Fibroblast of lung (primary cell): ENCODE measurements around the gene SLAMF1.

Source experiments
- EZH2 ChIP-seq: IDR thresholded peaks from 2 replicates; pipeline ENCODE4 v1.5.1; 2012; ENCODE audit warnings: low read length, control low read depth, mild to moderate bottlenecking; ENCODE audit errors: missing control alignments
- TF ChIP-seq, protein P1 (sequence below), 2 donors: IDR thresholded peaks in 1 of 2; conservative IDR thresholded peaks in 1 of 2; 1 replicate in 1 of 2; 2 replicates in 1 of 2; pipeline ENCODE4 v1.5.1; 2011 to 2012; ENCODE audit warnings: low read length in 2 of 2, control low read depth in 1 of 2, inconsistent platforms in 1 of 2, low read depth in 1 of 2, mild to moderate bottlenecking in 1 of 2

GRCh38 chr1:160674415-160674814, 27.6 kb upstream of the SLAMF1 start:
- TF ChIP-seq, protein P1, sequence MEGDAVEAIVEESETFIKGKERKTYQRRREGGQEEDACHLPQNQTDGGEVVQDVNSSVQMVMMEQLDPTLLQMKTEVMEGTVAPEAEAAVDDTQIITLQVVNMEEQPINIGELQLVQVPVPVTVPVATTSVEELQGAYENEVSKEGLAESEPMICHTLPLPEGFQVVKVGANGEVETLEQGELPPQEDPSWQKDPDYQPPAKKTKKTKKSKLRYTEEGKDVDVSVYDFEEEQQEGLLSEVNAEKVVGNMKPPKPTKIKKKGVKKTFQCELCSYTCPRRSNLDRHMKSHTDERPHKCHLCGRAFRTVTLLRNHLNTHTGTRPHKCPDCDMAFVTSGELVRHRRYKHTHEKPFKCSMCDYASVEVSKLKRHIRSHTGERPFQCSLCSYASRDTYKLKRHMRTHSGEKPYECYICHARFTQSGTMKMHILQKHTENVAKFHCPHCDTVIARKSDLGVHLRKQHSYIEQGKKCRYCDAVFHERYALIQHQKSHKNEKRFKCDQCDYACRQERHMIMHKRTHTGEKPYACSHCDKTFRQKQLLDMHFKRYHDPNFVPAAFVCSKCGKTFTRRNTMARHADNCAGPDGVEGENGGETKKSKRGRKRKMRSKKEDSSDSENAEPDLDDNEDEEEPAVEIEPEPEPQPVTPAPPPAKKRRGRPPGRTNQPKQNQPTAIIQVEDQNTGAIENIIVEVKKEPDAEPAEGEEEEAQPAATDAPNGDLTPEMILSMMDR (conservative IDR thresholded peaks at IDR 0.05 in 1 of 2, IDR thresholded peaks at IDR 0.05 in 1 of 2; ENCODE audit: low read depth in 1 of 2, low read length in 2 of 2), result no peak
- TF ChIP-seq EZH2, result no peak
